GM10266 (cell line): ENCODE results near the gene SHANK2.

Source experiments
- DNase-seq: peaks from one replicate; pipeline ENCODE4 v3.0.0; 2012; ENCODE audit errors: extremely low spot score
- TF ChIP-seq, protein P1 (sequence below): IDR thresholded peaks from 2 replicates; pipeline ENCODE4 v1.5.1; 2012; ENCODE audit warnings: mild to moderate bottlenecking, low read depth; ENCODE audit not compliant: control insufficient read depth, insufficient read depth; ENCODE audit errors: missing control alignments

Gene SHANK2

GRCh38 chr11:71244116-71244810, 8.1 kb downstream of the SHANK2 start:
- DNase-seq, result no peak
- TF ChIP-seq, protein P1, sequence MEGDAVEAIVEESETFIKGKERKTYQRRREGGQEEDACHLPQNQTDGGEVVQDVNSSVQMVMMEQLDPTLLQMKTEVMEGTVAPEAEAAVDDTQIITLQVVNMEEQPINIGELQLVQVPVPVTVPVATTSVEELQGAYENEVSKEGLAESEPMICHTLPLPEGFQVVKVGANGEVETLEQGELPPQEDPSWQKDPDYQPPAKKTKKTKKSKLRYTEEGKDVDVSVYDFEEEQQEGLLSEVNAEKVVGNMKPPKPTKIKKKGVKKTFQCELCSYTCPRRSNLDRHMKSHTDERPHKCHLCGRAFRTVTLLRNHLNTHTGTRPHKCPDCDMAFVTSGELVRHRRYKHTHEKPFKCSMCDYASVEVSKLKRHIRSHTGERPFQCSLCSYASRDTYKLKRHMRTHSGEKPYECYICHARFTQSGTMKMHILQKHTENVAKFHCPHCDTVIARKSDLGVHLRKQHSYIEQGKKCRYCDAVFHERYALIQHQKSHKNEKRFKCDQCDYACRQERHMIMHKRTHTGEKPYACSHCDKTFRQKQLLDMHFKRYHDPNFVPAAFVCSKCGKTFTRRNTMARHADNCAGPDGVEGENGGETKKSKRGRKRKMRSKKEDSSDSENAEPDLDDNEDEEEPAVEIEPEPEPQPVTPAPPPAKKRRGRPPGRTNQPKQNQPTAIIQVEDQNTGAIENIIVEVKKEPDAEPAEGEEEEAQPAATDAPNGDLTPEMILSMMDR, result no peak

- DNase-seq, result no peak
- TF ChIP-seq, protein P1, result no peak
Measured at GRCh38 chr11:71242391-71242790, 10.0 kb downstream of the SHANK2 start.

- TF ChIP-seq, protein P1, result no peak
- DNase-seq, result no peak
Measured at GRCh38 chr11:71241721-71242259, 10.6 kb downstream of the SHANK2 start.

DNA sequence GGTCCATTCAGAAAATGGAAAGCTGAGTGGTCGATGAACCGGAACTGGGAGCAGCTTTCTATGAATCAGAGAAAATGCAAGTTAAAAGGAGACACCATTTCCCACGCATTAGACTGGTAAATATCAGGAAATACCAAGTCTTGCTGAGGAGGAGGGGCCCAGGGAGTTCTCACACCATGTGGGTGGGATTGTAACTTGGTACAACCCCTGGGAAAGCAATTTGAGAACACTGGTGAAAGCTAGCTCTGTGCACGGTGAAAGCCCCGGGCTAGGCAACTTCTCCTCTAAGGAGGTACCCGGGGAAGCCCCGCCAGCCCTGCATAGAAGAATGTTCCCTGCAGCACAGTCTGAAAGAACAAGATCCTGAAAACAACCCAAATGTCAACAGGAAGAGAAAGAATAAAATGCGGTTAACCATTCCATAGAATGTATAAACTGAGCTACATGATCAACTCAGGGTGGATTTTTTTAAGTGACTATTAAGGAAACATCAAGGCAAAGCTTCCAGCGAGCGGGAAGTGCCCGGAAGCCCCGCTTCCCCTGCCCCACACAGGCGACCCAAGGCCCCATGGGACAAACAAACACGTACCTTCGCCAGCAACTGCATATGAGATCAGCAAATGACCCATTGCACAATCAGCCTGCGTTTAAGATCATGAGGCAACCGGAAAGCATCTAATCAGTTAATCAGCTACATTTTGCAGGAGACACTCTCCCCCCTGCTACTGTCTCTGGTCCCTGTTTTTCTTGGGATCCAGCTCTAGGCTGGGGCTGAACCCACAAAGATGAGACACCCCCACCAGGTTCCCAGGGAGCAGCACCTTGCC, 11.3 kb downstream of the SHANK2 start:
- TF ChIP-seq, protein P1, result no peak
- no peak for DNase-seq

- DNase-seq, result no peak
- TF ChIP-seq, protein P1, result no peak
Measured at GRCh38 chr11:71240061-71240690, 12.2 kb downstream of the SHANK2 start.

DNA sequence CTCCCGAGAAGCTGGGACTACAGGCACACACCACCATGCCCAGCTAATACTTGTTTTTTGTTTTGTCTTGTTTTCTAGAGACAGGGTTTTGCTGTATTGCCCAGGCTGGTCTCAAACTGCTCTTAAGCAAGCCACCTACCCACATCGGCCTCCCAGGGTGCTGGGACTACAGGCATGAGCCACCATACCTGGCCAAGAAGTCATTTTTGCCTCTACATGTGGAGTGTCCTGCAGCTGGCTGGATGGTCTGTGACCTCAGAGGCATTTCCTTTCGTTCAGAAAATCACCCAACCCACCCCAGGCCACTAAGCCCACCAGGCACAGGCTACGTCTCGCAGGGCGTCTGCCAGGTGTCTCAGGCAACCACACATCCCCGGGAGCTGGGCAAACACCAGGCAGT, 12.8 kb downstream of the SHANK2 start:
- TF ChIP-seq, protein P1, result no peak

More for the DNA sequence above, 12.8 kb downstream of the SHANK2 start:
- no peak for DNase-seq
